KMS-11 (cell line): Measurements from ENCODE around the gene S100A7.

Experiments used
- H2AFZ ChIP-seq: fragments of 200-600 bp; sonication (generic); 2 replicates; pipeline ENCODE4 v1.6.1; 2016; ENCODE audit warnings: antibody characterized with exemption, mixed run types, low read depth
- H3K27ac ChIP-seq: fragments of 200-600 bp; sonication (generic); 2 replicates; pipeline ENCODE4 v1.6.1; 2016; ENCODE audit warnings: mild to moderate bottlenecking, mixed run types
- H3K27me3 ChIP-seq: fragments of 200-600 bp; sonication (generic); 2 replicates; pipeline ENCODE4 v1.6.1; 2017; ENCODE audit warnings: mild to moderate bottlenecking, low read depth, mixed run types, moderate library complexity; ENCODE audit not compliant: insufficient read depth
- H3K36me3 ChIP-seq: fragments of 200-600 bp; sonication (generic); 2 replicates; pipeline ENCODE4 v1.6.1; 2017; ENCODE audit warnings: mild to moderate bottlenecking, mixed run types; ENCODE audit not compliant: insufficient read depth
- H3K4me1 ChIP-seq: fragments of 200-600 bp; sonication (generic); 2 replicates; pipeline ENCODE4 v1.6.1; 2016; ENCODE audit warnings: mild to moderate bottlenecking, low read depth, mixed run types; ENCODE audit not compliant: poor library complexity, severe bottlenecking
- H3K4me2 ChIP-seq: fragments of 200-600 bp; sonication (generic); 2 replicates; pipeline ENCODE4 v1.7.0; 2016; ENCODE audit warnings: mild to moderate bottlenecking, mixed run types
- H3K4me3 ChIP-seq: fragments of 200-600 bp; sonication (generic); IDR thresholded peaks from 2 replicates; pipeline ENCODE4 v1.6.1; 2017; ENCODE audit warnings: low read depth, low read length, mixed read lengths; ENCODE audit not compliant: insufficient read depth
- H3K79me2 ChIP-seq: fragments of 200-600 bp; sonication (generic); 2 replicates; pipeline ENCODE4 v1.6.1; 2016; ENCODE audit warnings: low read depth, mixed run types; ENCODE audit not compliant: insufficient read depth
- H3K9ac ChIP-seq: fragments of 200-600 bp; sonication (generic); 2 replicates; pipeline ENCODE4 v1.6.1; 2016; ENCODE audit warnings: mild to moderate bottlenecking, mixed run types
- H4K20me1 ChIP-seq: fragments of 200-600 bp; sonication (generic); 2 replicates; pipeline ENCODE4 v1.6.1; 2016; ENCODE audit warnings: mild to moderate bottlenecking, mixed run types; ENCODE audit not compliant: insufficient read depth
- CTCF ChIP-seq: fragments of 200-600 bp; sonication (generic); conservative IDR thresholded peaks from 2 replicates; pipeline ENCODE4 v1.6.1; 2017; ENCODE audit warnings: low read depth, mild to moderate bottlenecking, antibody characterized with exemption, low read length, moderate library complexity, mixed read lengths

S100A7 gene

DNA sequence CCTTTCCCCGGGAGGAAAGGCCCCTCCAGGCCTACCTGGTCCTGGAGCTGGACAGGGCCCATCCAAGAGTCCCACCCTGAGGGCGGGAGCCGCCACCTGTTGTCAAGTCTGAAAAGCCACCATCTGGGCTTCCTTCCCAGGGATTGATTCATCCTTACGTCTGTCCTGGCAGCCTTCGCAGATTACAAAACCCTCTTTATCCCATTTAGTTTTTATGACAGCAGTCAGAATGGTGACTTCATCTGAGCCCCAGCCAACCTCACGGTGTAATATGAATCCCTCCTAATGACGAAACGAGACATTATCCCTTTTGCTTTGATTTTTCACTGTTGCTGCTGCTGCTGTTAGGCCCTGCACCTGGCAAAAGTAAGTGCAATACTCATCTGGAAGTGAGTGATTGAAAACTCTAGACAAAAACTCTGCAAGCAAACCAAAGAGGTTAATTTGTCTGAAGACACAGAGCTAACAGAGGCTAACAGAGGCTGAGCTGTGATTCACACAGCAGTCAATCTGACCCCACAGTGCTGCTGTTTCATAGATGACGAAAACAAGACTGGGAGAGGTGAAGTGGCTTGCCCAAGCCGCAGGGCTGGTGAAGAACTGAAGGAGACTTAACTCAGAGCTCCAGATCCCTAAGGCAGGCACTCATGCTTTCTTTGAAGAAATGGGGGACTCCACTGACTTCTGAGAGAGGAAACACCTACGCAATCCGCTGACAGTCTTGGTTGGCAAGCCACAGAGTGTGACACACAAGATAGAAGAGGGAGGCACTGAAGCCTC, 30.0 kb upstream of the S100A7 start:
- H3K4me2 ChIP-seq: no peak overlapping the region
- no peak overlapping the region for H3K27ac ChIP-seq
- no peaks in the 10 kb centered on the region for H4K20me1 ChIP-seq
- H3K9ac ChIP-seq: no peak overlapping the region
- no peaks in the 10 kb centered on the region for H3K79me2 ChIP-seq
- H3K27me3 ChIP-seq: no peaks in the 10 kb centered on the region
- TF ChIP-seq CTCF: no peak
- H2AFZ ChIP-seq: no peak overlapping the region
- no peaks in the 10 kb centered on the region for H3K36me3 ChIP-seq
- H3K4me1 ChIP-seq: peaks cover 4% of the 10 kb centered on the region
- no peak overlapping the region for H3K4me3 ChIP-seq

DNA sequence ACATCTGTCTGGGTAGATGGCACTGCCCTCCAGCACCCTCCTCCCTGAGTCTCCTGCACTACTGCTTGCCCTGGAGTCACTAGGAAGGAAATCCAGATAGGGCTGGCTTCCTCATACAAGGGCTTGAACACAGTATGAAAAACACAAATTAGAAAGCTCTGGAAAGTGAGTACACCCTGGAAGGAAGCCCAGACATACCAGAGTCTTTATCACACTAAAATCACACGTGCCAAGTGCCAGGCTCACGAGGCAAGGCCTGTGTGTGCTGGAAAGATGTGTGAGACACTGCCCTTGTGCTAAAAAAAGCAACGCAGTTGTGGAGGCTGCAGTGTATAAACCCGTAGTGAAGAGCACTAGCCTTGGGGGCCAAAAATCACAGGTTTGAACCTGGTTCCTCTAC, 28.3 kb upstream of the S100A7 start:
- no peak overlapping the region for H2AFZ ChIP-seq

GRCh38 chr1:153487707-153488106, 27.3 kb upstream of the S100A7 start:
- no peak for TF ChIP-seq CTCF
- Histone ChIP-seq H3K36me3 (no peaks in the 10 kb centered on the region), H3K4me2 (no peak overlapping the region), H2AFZ (no peak overlapping the region), H3K27ac (no peak overlapping the region), H3K9ac (no peak overlapping the region), H3K4me1 (no peaks in the 10 kb centered on the region), H3K4me3 (no peak overlapping the region), H3K79me2 (no peaks in the 10 kb centered on the region), H3K27me3 (no peaks in the 10 kb centered on the region), H4K20me1 (no peaks in the 10 kb centered on the region)

More for the DNA sequence above, 28.3 kb upstream of the S100A7 start:
- H3K4me1 ChIP-seq: no peaks in the 10 kb centered on the region
- no peaks in the 10 kb centered on the region for H3K27me3 ChIP-seq
- no peak for TF ChIP-seq CTCF
- no peak overlapping the region for H3K27ac ChIP-seq
- H3K9ac ChIP-seq: no peak overlapping the region
- no peaks in the 10 kb centered on the region for H3K36me3 ChIP-seq
- H3K4me3 ChIP-seq: no peak overlapping the region
- H3K4me2 ChIP-seq: no peak overlapping the region
- no peaks in the 10 kb centered on the region for H3K79me2 ChIP-seq
- H4K20me1 ChIP-seq: no peaks in the 10 kb centered on the region

DNA sequence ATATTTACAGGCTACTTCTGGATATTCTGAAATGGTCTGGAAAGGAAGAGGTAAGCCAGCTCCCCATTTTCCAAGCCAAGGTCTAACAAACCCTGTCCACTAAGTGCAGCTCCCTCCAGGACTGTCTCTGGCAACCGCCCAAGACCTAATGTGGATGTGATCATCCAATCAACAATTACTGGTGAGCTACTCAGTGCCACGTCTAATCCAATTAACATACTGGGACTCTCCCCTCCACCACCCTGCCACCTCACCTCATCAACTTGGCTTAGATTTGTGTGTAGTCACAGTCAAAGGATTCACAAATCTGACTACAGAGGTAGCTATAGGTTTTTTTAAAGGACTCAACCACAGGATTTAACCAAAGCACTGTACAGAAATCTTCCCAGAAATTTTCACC, 25.4 kb upstream of the S100A7 start:
- no peak overlapping the region for H3K4me2 ChIP-seq
- no peaks in the 10 kb centered on the region for H3K4me1 ChIP-seq
- H2AFZ ChIP-seq: no peak overlapping the region
- H4K20me1 ChIP-seq: no peaks in the 10 kb centered on the region
- no peak for TF ChIP-seq CTCF
- H3K4me3 ChIP-seq: no peak overlapping the region
- no peaks in the 10 kb centered on the region for H3K27me3 ChIP-seq
- no peaks in the 10 kb centered on the region for H3K79me2 ChIP-seq
- no peak overlapping the region for H3K9ac ChIP-seq
- H3K27ac ChIP-seq: no peak overlapping the region
- H3K36me3 ChIP-seq: no peaks in the 10 kb centered on the region
